HCT116 (cell line): ENCODE data around the gene FAM53B. TPM values are rescaled to one million over a fixed set of nuclear protein-coding genes. Genes with fewer than 3 reads are reported as not detected.

Experiments
- ATAC-seq: fragments of 200-7000 bp; cut with Tn5 transposase; 2 replicates; pipeline ENCODE4 v1.9.1; 2020; ENCODE audit warnings: mild to moderate bottlenecking, moderate library complexity
- BruUV-seq: library from RNA; stranded (reverse); fragments of 400-500 nt; replicated peaks from 2 replicates; lab custom pipeline; 2021; lab: Mats Ljungman, UMichigan
- CTCF ChIA-PET: fragments of 300-600 bp; sonication (Branson Sonifier 250); formaldehyde crosslinking; loops from one replicate; lab custom pipeline; 2021; ENCODE audit warnings: antibody characterized with exemption; lab: Charles Lee
- POLR2A ChIA-PET: fragments of 300-600, 350-600 bp; sonication (Branson Sonifier 250); formaldehyde crosslinking; loops from one replicate; lab custom pipeline; 2021; ENCODE audit warnings: antibody characterized with exemption; lab: Charles Lee
- RAD21 ChIA-PET, 2 experiments: fragments of 300-600 bp; sonication (Branson Sonifier 250); formaldehyde crosslinking; loops; one replicate each; lab custom pipeline; 2023; ENCODE audit warnings: low total read pairs in 2 of 2; ENCODE audit not compliant: uncharacterized antibody in 2 of 2, unreplicated experiment in 2 of 2, low non-redundant PET in 1 of 2; lab: Charles Lee
- DNase-seq: peaks from one replicate; pipeline ENCODE4 v3.0.0-alpha.2; 2010; ENCODE audit warnings: low read depth, low spot score
- H2AFZ ChIP-seq: fragments of 200-600 bp; shearing (Covaris generic), sonication (generic); 2 replicates; pipeline ENCODE4 v1.6.1; 2017; ENCODE audit warnings: low read depth, mixed run types, mixed read lengths, antibody characterized with exemption, low read length; ENCODE audit not compliant: poor library complexity, severe bottlenecking
- H3K27ac ChIP-seq: 2 replicates; pipeline ENCODE4 v1.5.1; 2012; ENCODE audit warnings: low read depth, low read length
- H3K27me3 ChIP-seq: fragments of 200-600 bp; sonication (generic); 2 replicates; pipeline ENCODE4 v1.6.1; 2016; ENCODE audit warnings: mixed run types, low read length, mixed read lengths; ENCODE audit not compliant: insufficient read depth
- H3K36me3 ChIP-seq, 2 experiments: fragments of 200-500 bp in 1 of 2; fragments of 200-600 bp in 1 of 2; sonication (Bioruptor generic) in 1 of 2; sonication (generic) in 1 of 2; 2 replicates each; pipeline versions ENCODE4 v1.5.1 to v1.6.1; 2014 to 2016; ENCODE audit warnings: low read length in 2 of 2, inconsistent platforms in 1 of 2, mixed read lengths in 1 of 2, mixed run types in 1 of 2; ENCODE audit not compliant: insufficient read depth in 2 of 2, control insufficient read depth in 1 of 2
- H3K4me1 ChIP-seq, 2 experiments: fragments of 200-600 bp in 1 of 2; sonication (generic) in 1 of 2; 2 replicates each; pipeline versions ENCODE4 v1.5.1 to v1.6.1; 2012 to 2017; ENCODE audit warnings: low read length in 2 of 2, inconsistent platforms in 1 of 2, mild to moderate bottlenecking in 1 of 2, mixed read lengths in 1 of 2, mixed run types in 1 of 2, moderate library complexity in 1 of 2; ENCODE audit not compliant: insufficient read depth in 2 of 2, control insufficient read depth in 1 of 2
- H3K4me2 ChIP-seq: fragments of 200-600 bp; sonication (generic); 2 replicates; pipeline ENCODE4 v1.6.1; 2017; ENCODE audit warnings: mixed run types, low read length, mixed read lengths
- H3K4me3 ChIP-seq, 2 experiments: fragments of 200-600 bp in 1 of 2; sonication (generic) in 1 of 2; replicated peaks in 1 of 2; 2 replicates each; pipeline ENCODE4 v1.5.1; 2011 to 2016; ENCODE audit warnings: low read length in 2 of 2, control low read depth in 1 of 2, low read depth in 1 of 2, mild to moderate bottlenecking in 1 of 2, mixed read lengths in 1 of 2, mixed run types in 1 of 2
- H3K79me2 ChIP-seq: fragments of 200-600 bp; sonication (generic); 2 replicates; pipeline ENCODE4 v1.6.1; 2017; ENCODE audit warnings: mild to moderate bottlenecking, mixed run types, low read length, moderate library complexity, mixed read lengths; ENCODE audit not compliant: insufficient read depth
- H3K9ac ChIP-seq: fragments of 200-600 bp; sonication (generic); 2 replicates; pipeline ENCODE4 v1.6.1; 2016; ENCODE audit warnings: low read length, mixed read lengths
- H3K9me2 ChIP-seq: fragments of 200-600 bp; sonication (generic), shearing (Covaris generic); 2 replicates; pipeline ENCODE4 v1.6.1; 2017; ENCODE audit warnings: mixed run types, mild to moderate bottlenecking, moderate library complexity; ENCODE audit not compliant: insufficient read depth
- H3K9me3 ChIP-seq, 2 experiments: fragments of 200-500 bp in 1 of 2; fragments of 200-600 bp in 1 of 2; sonication (Bioruptor generic) in 1 of 2; sonication (generic) in 1 of 2; 2 replicates each; pipeline ENCODE4 v1.6.1; 2014 to 2017; ENCODE audit warnings: low read length in 2 of 2, mixed read lengths in 2 of 2, inconsistent platforms in 1 of 2, low read depth in 1 of 2, mild to moderate bottlenecking in 1 of 2, mixed run types in 1 of 2, moderate library complexity in 1 of 2; ENCODE audit not compliant: control insufficient read depth in 1 of 2, insufficient read depth in 1 of 2
- H4K20me1 ChIP-seq: fragments of 200-600 bp; sonication (generic), shearing (Covaris generic); 2 replicates; pipeline ENCODE4 v1.6.1; 2017; ENCODE audit warnings: mixed run types, mild to moderate bottlenecking, moderate library complexity; ENCODE audit not compliant: insufficient read depth
- ATF3 ChIP-seq: IDR thresholded peaks from 2 replicates; pipeline ENCODE4 v1.6.1; 2012
- CEBPB ChIP-seq: IDR thresholded peaks from 2 replicates; pipeline ENCODE4 v1.6.1; 2012; ENCODE audit warnings: low read depth
- CTCF ChIP-seq, 3 experiments: fragments of 200-600 bp in 1 of 3; sonication (generic) in 1 of 3; IDR thresholded peaks in 2 of 3; conservative IDR thresholded peaks in 1 of 3; 2 replicates each; pipeline ENCODE4 v1.5.1; 2012 to 2017; ENCODE audit warnings: low read depth in 2 of 3, low read length in 2 of 3, antibody characterized with exemption in 1 of 3, borderline replicate concordance in 1 of 3, control low read depth in 1 of 3, mild to moderate bottlenecking in 1 of 3, mixed read lengths in 1 of 3, mixed run types in 1 of 3, moderate library complexity in 1 of 3; ENCODE audit not compliant: insufficient read depth in 1 of 3
- ELF1 ChIP-seq: IDR thresholded peaks from 2 replicates; pipeline ENCODE4 v1.6.1; 2012; ENCODE audit warnings: low read depth, borderline replicate concordance
- JUND ChIP-seq: IDR thresholded peaks from 2 replicates; pipeline ENCODE4 v1.6.1; 2012
- POLR2A ChIP-seq: IDR thresholded peaks from 2 replicates; pipeline ENCODE4 v1.7.0; 2011; ENCODE audit warnings: borderline replicate concordance; ENCODE audit not compliant: insufficient read depth, insufficient read length; ENCODE audit errors: extremely low read depth
- REST ChIP-seq: IDR thresholded peaks from 2 replicates; pipeline ENCODE4 v1.6.1; 2012; ENCODE audit warnings: low read depth
- SP1 ChIP-seq: IDR thresholded peaks from 2 replicates; pipeline ENCODE4 v1.6.1; 2012; ENCODE audit warnings: low read depth
- SRF ChIP-seq: IDR thresholded peaks from 2 replicates; pipeline ENCODE4 v1.6.1; 2012; ENCODE audit warnings: low read depth
- ZFX ChIP-seq: fragments of 450-650 bp; IDR thresholded peaks from 2 replicates; pipeline ENCODE4 v1.6.1; 2017
- intact Hi-C: fragments of 100-400 bp; cut with micrococcal nuclease; formaldehyde crosslinking; loops from 2 replicates; pipeline ENCODE4 v1.10.0; 2022
- total RNA-seq: library from RNA; stranded (reverse); gene quantifications from one replicate; pipeline ENCODE4 v1.2.1, GENCODE V29; 2021; ENCODE audit not compliant: unreplicated experiment

The FAM53B gene
- total RNA-seq, 1 experiment from 2014 or later, result 19.6 TPM

GRCh38 chr10:124592101-124592500 is 152.1 kb downstream of the FAM53B start:
- Histone ChIP-seq H3K9me3 (no peaks in the 10 kb centered on the region), H3K4me3 (no peak overlapping the region), H4K20me1 (no peaks in the 10 kb centered on the region), H3K9ac (no peak overlapping the region), H3K4me2 (no peak overlapping the region), H2AFZ (no peak overlapping the region), H3K79me2 (no peaks in the 10 kb centered on the region), H3K9me2 (no peaks in the 10 kb centered on the region), H3K36me3 (no peaks in the 10 kb centered on the region), H3K4me1 (peaks cover 12 to 22% of the 10 kb centered on the region in 2 experiments; a peak in 3 of 4 replicates), H3K27me3 (no peaks in the 10 kb centered on the region), H3K27ac (no peak overlapping the region)
- ChIA-PET CTCF (no interaction called here), POLR2A (no interaction called here), RAD21 (no interaction called here)
- TF ChIP-seq SRF, result no peak
- intact Hi-C loops, result no loop called here
- ATAC-seq (no peak), DNase-seq (no peak)
- no TSS peak for BruUV-seq

- no peak for DNase-seq
- POLR2A ChIA-PET, result no interaction called here
- ATAC-seq, result no peak
Measured at GRCh38 chr10:124591123-124591495, 153.1 kb downstream of the FAM53B start.

More at GRCh38 chr10:124591123-124591495, 153.1 kb downstream of the FAM53B start:
- intact Hi-C loops, result no loop called here
- Histone ChIP-seq H3K27ac (no peak overlapping the region), H3K4me1 (peaks cover 6 to 19% of the 10 kb centered on the region in 2 experiments; a peak in 3 of 4 replicates), H3K36me3 (no peaks in the 10 kb centered on the region), H3K9me3 (no peaks in the 10 kb centered on the region), H3K4me2 (no peak overlapping the region), H3K9ac (no peak overlapping the region), H4K20me1 (no peaks in the 10 kb centered on the region), H3K79me2 (no peaks in the 10 kb centered on the region), H3K9me2 (no peaks in the 10 kb centered on the region), H3K27me3 (no peaks in the 10 kb centered on the region), H3K4me3 (no peak overlapping the region), H2AFZ (no peak overlapping the region)
- TF ChIP-seq REST (no peak), CTCF (IDR thresholded peaks at IDR 0.05 in 2 of 3, conservative IDR thresholded peaks at IDR 0.05 in 1 of 3; ENCODE audit: borderline replicate concordance in 1 of 3, insufficient read depth in 1 of 3, low read depth in 2 of 3, low read length in 2 of 3) (no peak), ELF1 (no peak), SP1 (no peak), ATF3 (no peak), CEBPB (no peak), JUND (no peak), ZFX (no peak), POLR2A (no peak)
- ChIA-PET RAD21 (no interaction called here), CTCF (no interaction called here)
- no TSS peak for BruUV-seq
